ENCODE measurements around the gene KCND3. TPM values are rescaled to one million over a fixed set of nuclear protein-coding genes. Genes with fewer than 3 reads are reported as not detected.

The KCND3 gene
- total and polyA plus RNA-seq, 2 experiments from 2014 or later, result 0.10 to 0.18 TPM

GRCh38 chr1:111841746-111842145 is 147.7 kb downstream of the KCND3 start:
- H3K27me3 Mint-ChIP-seq (ENCODE audit: insufficient read depth, low read depth, poor library complexity), result peaks cover 7% of the 10 kb centered on the region

More at GRCh38 chr1:111841746-111842145, 147.7 kb downstream of the KCND3 start:
- H2AFZ ChIP-seq, result no peak overlapping the region
- no peak overlapping the region for H3K4me3 ChIP-seq
- Mint-ChIP-seq H3K4me3 (no peak overlapping the region), H3K9me3 (no peaks in the 10 kb centered on the region), H3K36me3 (ENCODE audit: low read depth) (no peaks in the 10 kb centered on the region; the same call in 2 of the 3 replicates), H3K27ac (no peak overlapping the region), H3K4me1 (no peaks in the 10 kb centered on the region; the same call in 2 of the 3 replicates)
- no peaks in the 10 kb centered on the region for H3K79me2 ChIP-seq (replicated peaks; ENCODE audit: insufficient read depth)
- no peak overlapping the region for H3K4me2 ChIP-seq
- DNase-seq (ENCODE audit: low spot score), result no peak
- H3F3A ChIP-seq (replicated peaks; ENCODE audit: low read depth), result no peaks in the 10 kb centered on the region
- no peak for ATAC-seq
- H4K20me1 ChIP-seq (replicated peaks; ENCODE audit: insufficient read depth), result 0 out of 2 replicates have a peak, but pooled peaks cover 3% of the 10 kb centered on the region
- no peak for TF ChIP-seq CREB1 (CRISPR knock-in tag; IDR thresholded peaks at IDR 0.05; ENCODE audit: low read depth)
- TF ChIP-seq ZNF331 (CRISPR knock-in tag; IDR thresholded peaks at IDR 0.05; ENCODE audit: low read depth), result no peak
- TF ChIP-seq NANOG (IDR thresholded peaks at IDR 0.05; ENCODE audit: borderline replicate concordance), result no peak
- TF ChIP-seq ZNF462 (CRISPR knock-in tag; IDR thresholded peaks at IDR 0.05), result no peak
- TF ChIP-seq STAT1 (IDR thresholded peaks at IDR 0.05; ENCODE audit: unreplicated experiment), result no peak
- TF ChIP-seq POLR2AphosphoS5 (IDR thresholded peaks at IDR 0.05; ENCODE audit: low read depth), result no peak
- TF ChIP-seq, protein P1, sequence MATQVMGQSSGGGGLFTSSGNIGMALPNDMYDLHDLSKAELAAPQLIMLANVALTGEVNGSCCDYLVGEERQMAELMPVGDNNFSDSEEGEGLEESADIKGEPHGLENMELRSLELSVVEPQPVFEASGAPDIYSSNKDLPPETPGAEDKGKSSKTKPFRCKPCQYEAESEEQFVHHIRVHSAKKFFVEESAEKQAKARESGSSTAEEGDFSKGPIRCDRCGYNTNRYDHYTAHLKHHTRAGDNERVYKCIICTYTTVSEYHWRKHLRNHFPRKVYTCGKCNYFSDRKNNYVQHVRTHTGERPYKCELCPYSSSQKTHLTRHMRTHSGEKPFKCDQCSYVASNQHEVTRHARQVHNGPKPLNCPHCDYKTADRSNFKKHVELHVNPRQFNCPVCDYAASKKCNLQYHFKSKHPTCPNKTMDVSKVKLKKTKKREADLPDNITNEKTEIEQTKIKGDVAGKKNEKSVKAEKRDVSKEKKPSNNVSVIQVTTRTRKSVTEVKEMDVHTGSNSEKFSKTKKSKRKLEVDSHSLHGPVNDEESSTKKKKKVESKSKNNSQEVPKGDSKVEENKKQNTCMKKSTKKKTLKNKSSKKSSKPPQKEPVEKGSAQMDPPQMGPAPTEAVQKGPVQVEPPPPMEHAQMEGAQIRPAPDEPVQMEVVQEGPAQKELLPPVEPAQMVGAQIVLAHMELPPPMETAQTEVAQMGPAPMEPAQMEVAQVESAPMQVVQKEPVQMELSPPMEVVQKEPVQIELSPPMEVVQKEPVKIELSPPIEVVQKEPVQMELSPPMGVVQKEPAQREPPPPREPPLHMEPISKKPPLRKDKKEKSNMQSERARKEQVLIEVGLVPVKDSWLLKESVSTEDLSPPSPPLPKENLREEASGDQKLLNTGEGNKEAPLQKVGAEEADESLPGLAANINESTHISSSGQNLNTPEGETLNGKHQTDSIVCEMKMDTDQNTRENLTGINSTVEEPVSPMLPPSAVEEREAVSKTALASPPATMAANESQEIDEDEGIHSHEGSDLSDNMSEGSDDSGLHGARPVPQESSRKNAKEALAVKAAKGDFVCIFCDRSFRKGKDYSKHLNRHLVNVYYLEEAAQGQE (IDR thresholded peaks at IDR 0.05; ENCODE audit: unreplicated experiment), result no peak
- TF ChIP-seq EZH2phosphoT487 (IDR thresholded peaks at IDR 0.05; ENCODE audit: unreplicated experiment), result no peak
- TF ChIP-seq ZNF114 (CRISPR knock-in tag; IDR thresholded peaks at IDR 0.05), result no peak
- no peak for TF ChIP-seq JUNB (IDR thresholded peaks at IDR 0.05; ENCODE audit: unreplicated experiment)
- TF ChIP-seq EZH2 (IDR thresholded peaks at IDR 0.05; ENCODE audit: low read depth, unreplicated experiment), result no peak
- TF ChIP-seq, protein P2, sequence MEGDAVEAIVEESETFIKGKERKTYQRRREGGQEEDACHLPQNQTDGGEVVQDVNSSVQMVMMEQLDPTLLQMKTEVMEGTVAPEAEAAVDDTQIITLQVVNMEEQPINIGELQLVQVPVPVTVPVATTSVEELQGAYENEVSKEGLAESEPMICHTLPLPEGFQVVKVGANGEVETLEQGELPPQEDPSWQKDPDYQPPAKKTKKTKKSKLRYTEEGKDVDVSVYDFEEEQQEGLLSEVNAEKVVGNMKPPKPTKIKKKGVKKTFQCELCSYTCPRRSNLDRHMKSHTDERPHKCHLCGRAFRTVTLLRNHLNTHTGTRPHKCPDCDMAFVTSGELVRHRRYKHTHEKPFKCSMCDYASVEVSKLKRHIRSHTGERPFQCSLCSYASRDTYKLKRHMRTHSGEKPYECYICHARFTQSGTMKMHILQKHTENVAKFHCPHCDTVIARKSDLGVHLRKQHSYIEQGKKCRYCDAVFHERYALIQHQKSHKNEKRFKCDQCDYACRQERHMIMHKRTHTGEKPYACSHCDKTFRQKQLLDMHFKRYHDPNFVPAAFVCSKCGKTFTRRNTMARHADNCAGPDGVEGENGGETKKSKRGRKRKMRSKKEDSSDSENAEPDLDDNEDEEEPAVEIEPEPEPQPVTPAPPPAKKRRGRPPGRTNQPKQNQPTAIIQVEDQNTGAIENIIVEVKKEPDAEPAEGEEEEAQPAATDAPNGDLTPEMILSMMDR (conservative IDR thresholded peaks at IDR 0.05; ENCODE audit: low read depth in 2 of 2), result no peak
- no peak for TF ChIP-seq ETS1 (IDR thresholded peaks at IDR 0.05)
- H3K36me3 ChIP-seq (ENCODE audit: insufficient read depth), result no peaks in the 10 kb centered on the region
- 0 out of 2 replicates have a peak, but pooled peaks cover 4% of the 10 kb centered on the region for H3K9me2 ChIP-seq (ENCODE audit: insufficient read depth)
- H3K27ac ChIP-seq (ENCODE audit: low read depth), result no peak overlapping the region
- H3K4me1 ChIP-seq (ENCODE audit: insufficient read depth), result no peaks in the 10 kb centered on the region
- no peaks in the 10 kb centered on the region for H3K27me3 ChIP-seq (ENCODE audit: insufficient read depth)
